GM19467 (cell line): ENCODE data around the gene FARS2.
"Not testable (repeated sequence)": the region's sequence is repeated elsewhere in the genome, so short reads cannot be mapped to it uniquely, and the experiment has no call there.

Experiments used
- ATAC-seq: cut with Tn5 transposase; IDR thresholded peaks from one replicate; pipeline ENCODE4 v1.9.1; 2021; ENCODE audit warnings: mild to moderate bottlenecking, moderate library complexity; ENCODE audit not compliant: unreplicated experiment

Gene FARS2

DNA sequence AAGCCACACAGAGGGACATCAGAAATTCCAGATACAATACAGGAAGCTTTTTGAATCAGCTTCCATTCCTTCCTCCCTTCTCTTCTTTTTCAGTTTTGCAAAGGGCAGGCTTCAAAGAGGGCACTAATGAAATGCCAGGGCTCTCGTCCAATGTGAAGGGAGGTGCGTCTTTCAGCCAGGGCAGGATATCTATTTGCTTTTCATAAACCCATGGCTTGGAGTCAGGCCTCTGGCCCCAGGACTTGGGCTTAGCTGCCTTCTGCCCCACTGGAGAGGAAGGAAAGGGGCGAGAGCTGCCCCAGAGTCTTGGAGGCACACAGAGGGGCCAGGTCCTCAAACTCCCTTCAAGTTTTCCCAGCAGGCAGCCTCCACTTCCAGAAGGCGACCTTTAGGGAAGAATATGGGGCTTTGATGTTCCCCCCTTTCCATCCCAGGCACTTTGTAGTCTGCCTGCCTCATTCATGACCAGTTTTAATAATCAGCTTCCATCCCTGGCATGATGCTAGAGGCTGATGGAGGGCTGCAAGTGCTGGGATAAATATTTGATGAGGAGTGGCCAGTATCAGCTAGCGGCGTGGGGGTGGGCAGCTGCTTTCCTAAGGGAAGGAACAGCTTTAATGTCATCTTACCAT lies 510.6 kb downstream of the FARS2 start:
- ATAC-seq: no peak

DNA sequence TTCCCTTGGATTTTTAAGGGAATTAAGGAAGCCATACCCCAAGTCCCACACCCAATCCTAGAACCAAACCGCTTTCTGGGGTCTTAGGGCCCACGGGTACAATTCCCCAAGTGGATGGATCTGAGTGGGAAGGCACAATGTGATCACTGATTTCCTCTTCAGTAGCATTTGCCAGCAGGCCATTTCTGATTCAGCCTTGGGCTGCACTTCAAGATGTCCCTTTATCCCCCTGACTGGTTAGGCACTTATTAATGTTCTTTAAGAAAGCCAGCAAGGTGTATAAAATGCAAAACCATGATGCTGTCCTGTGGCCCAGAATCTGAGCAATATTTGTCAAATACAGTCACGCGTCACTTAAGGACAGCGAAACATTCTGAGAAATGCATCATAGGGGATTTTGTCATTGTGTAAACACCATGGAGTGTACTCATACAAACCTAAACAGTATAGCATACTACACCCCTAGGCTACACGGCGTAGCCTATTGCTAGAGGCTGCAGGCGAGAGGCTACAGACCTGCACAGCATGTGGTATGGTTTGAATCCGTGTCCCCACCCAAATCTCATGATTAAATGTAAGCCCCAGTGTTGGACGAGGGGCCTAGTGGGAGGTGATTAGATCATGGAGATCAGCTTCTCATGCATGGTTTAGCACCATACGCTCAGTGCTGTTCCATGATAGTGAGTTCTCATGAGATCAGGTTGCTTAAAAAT lies 511.3 kb downstream of the FARS2 start:
- ATAC-seq: no peak

DNA sequence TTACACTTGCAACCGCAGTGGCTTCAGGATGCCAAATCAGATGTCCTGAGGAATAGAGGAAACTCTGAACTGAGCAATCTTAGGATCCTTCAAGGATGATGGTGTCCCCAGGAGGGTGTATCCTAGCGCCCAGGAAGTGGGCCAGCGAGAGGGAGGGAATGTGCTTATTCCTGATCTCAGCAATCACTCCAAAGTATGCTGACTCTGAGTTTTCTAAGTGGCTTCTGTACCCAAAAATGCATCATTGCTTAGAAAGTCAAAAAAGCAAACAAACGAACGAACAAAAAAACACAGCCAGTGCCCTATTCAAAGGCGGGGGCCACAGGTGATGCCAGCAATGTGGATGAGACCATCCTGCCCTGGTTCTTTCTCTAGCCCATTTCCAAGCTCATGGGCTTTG lies 514.8 kb downstream of the FARS2 start:
- no peak for ATAC-seq

DNA sequence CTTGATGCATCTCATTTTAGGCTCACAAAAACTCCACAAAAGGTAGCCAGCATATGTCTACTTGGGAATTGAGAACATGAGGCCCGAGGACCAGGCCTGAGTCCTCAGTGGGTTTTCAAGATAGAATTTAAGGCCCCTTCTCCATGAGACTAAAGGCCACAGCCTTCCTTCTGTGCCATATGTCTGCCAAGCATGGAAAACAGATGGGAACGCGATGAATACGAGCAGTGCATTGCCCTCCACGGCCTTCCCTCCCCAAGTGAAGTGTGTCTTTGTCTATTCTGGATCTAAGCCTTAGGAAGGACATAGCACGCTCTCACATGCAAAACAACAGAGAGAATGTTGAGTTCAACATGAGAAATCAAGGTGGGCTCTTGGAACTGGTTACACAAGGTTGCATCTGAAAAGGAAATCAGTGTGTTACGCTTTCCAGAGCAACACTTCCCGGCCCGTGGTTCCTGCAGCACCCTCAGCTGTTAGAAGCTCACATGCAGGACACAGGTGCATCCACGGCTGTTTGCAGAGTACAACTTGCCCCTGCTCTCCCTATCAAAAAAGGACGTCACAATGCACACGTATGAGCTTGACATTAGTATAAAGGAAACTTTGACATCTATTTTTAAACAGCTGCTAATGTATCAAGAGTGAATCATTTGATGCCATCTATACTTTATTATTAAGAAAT lies 515.5 kb downstream of the FARS2 start:
- ATAC-seq: no peak

DNA sequence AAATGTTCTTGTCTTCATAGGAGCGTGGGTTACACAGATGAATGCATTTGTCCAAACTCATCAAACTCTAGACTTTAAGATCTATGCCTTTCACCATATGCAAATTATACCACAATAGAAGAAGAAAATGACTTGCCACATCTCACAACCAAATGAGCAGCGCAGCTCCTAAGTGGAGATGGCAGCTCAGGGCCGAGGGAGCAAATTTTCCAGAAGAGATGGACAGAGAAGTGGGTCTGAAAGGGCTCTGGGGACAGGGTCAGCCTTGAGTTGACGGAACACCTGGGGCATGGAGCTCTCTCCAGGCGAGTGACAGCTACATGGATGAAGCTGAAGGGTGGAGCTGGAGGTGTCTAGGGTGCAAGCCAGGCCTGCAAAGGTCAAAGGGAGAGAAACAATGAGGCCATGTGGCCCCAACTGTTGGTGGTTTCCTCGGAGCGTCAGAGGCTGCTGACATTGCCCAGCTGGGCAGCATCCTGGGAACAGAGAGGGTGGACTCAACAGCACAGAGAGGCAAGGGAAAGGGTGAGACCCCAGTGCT lies 517.1 kb downstream of the FARS2 start:
- ATAC-seq: no peak

DNA sequence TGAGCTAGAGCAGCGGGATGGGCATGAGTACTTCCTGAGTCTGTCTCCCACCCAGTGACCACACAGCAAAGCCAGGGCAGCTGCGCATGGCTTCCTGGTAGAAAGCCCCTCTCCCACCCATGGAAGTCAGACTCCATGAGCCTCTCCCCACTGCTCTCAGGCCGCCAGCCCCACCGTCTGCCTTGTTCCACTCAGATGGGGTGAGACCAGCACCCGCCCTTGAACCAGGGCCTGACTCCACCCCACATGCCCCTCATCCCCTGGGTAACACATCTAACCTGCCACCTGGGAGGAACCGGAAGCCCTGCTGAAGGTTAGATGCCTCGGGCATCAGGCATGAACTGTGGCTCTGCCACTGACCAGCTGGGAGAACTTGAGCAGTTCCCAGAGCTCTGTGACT lies 517.6 kb downstream of the FARS2 start:
- no peak for ATAC-seq

DNA sequence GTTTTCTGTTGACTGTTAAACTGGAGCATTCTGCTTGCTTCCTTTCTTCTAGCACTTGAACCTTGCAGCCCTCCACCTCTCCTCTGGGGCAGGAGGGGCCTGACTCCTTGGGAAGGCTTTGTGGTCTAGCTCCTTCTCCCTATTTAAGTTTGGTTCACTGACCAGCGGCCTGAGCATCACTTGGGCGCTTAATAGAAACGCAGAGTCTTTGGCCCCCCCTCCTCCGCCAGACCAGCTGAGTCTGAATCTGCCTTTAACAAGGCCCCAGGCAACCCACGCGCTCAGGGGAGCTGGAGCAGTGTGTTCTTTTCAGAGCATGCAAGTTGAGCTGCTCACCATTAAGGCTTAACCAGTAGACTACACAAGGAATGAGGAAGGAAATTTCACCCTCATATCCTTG lies 519.7 kb downstream of the FARS2 start:
- ATAC-seq: no peak

DNA sequence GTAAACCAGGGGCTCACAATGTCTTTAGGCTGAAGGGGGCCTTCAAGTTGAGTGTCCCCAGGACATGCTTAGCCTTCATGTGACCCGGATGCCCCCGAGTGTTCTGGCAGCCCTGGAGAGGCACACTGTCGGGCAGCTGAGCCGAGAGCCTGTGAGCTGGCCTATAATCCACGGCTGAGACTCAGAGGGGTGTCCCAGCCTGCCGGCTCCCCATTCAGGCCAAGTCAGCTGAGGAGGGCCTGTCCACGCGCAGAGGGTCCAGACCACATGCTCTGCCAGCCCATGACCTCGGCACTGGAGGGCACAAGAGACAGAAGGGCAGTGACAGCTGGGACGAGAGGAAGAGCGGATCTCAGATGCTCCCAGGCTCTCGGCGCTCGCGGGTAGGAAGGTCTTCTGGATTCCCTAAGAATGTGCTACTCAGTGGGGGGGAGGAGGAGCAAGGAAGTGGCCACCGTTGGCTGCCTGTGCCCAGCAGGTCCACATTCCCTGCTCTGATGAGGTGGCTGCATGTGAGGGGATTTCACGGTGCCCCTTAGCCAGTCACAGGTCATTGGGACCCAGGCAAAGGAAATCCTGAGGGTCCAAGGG lies 520.7 kb downstream of the FARS2 start:
- no peak for ATAC-seq

DNA sequence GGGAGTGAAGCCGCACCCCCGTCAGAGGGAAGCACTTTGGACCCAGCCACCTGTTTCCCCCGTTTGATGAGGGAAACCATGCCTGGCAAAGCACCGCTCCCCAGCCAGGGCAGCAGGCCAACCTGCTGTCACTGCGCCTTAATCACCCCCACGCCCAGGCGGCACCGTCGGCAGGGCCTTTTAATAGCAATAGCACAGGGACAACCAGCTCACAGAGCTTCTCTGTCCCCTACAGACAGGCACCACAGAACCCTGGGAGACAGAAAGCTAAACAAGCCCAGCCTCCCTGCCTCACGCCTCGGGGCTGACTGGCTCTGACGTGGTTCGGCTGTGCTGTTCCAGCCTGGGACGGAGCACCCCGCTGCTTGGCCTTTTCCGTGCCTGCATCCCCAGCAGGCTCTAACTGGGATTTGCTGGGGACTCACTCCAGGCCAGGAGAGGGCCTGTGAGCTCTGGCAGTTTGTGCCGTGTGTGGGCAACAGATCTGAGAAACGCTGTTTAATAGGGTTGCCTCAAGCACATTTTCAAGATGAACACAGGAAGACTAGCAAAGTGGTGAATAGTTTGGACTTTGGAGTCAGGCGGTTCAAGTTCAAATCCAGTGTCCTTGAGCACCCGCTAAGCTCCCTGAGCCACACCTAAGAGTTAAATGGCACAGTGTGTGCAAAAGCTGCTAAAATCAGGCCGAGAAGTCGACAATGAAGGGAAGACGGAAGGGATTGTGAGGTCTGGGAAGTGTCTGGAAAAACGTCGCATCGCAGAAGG lies 521.7 kb downstream of the FARS2 start:
- ATAC-seq: no peak

DNA sequence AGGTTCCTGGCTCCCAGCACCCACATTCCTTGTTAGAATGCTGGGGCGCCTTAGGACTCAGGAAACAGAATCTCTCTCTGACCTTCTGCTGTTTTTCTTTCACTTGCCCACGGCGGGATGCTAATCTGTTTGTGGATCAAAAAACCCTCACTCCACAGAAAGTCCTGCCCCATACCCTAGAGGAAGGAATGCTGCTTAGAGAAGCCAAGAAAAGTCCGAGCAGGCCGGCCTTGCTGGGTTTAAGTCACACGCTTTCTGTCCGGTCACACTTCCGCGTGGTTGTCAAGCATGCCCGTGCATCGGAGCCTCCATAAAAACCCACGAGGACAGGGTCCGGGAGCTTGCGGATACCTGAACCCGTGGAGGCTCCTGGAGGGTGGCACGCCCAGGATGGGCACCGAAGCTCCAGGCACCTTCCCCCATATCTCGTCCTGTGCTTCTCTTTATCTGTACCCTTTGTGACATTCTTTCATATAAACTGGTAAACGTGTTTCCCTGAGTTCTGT lies 522.3 kb downstream of the FARS2 start:
- no peak for ATAC-seq

DNA sequence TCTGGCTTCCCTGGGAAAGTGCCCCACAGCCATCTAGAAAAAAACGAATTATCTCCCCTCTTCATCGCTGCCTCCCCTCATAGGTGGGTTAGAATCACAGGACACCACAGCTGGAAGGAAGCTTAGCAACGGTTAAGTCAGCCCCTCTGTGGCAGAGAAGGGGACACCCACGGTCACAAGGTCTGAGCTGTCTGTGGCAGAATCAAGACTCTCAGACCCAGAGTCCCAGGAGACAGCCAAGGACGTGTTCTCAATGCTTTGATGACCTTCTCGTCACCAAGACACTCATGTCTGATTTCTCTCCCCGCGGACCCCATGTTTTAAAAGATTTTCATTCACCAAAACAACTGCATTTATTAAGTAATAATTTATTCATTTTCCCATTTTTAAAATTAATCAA lies 523.9 kb downstream of the FARS2 start:
- no peak for ATAC-seq

DNA sequence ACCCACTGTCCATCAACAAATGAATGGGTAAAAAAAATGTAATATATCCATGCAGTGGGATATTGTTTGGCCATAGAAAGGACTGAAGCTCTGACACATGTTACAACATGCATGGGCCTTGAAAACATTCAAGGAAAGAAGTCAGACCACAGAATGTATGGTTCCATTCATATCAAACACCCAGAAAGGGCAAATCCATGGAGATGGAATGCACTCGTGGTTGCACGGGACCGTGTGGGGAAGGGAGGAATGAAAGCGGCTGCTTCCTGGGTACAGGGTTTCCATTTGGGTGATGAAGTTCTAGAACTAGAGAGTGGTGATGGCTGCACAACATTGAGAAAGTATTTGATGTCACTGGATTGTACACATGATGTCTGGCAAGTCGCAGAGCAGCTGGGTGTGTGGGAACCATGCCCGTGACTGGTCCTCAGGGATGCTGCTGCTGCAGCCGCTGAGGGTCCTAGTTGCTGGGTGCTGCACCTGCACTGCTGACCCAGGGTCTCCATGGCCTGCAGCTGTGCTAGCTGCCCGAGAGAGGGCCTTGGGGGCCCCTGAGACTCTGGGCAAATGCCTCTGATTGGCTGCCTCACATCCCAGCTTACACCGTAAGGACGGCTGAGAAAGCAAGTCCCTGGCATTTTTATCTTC lies 525.1 kb downstream of the FARS2 start:
- no peak for ATAC-seq

DNA sequence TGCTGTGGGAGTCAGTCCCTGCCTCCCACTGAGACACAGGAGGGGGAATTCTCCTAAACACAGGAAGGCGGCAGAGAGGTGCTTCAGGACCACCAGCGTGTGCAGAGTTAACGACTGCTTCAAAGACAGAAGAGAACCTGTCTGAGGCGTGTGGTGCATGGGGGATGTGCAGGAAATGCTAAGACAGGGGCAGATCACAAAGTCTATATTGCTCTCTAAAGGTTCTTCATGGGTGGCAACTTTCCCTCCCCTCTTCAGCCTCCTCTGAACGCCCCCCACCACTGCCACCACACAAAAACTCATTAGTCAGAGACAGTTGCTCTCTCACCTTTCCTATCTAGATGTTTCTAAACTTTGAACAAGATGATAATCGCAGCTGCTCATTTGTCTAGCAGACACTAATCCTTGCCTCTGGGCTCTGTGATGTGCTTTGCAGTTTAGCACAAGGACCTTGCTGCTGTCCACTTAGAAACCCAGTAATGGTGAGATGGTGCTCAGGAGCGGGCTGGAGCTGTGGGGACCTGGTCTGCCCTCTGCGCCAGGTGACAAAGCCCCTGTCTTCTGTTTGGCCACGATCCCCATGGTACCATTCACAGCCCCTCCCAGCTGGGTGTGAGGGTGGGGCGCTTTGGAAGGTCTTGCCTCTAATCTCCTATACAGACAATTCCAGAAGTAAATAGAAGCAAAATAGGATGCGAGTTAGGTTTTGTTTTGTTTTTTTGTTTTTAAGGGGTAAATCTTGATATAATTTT lies 525.8 kb downstream of the FARS2 start:
- no peak for ATAC-seq

DNA sequence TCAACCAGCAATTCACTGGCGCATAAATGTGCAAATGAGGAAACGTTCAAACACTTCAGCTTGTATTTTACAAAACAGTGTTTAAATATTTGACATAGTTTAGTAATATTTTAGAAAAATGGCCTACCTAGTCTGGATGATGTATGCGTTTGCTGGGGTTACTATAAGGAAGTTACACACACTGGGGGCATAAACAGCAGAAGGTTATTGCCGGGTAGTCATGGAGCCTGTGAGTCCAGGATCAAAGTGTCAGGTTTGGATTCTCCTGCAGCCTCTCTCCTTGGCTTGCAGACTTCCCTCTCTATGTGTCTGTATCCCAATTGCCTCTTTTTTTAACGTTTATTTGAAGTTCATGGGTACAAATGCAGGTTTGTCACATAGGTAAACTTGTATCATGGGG lies 528.1 kb downstream of the FARS2 start:
- ATAC-seq: not testable (repeated sequence)

DNA sequence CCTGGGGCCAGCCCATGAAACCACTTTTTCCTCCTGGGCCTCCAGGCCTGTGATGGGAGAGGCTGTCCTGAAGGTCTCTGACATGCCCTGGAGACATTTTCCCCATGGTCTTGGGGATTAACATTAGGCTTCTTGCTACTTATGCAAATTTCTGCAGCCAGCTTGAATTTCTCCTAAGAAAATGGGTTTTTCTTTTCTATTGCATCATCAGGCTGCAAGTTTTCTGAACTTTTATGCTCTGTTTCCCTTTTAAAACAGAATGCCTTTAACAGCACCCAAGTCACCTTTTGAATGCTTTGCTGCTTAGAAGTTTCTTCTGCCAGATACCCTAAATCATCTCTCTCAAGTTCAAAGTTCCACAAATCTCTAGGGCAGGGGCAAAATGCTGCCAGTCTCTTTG lies 535.2 kb downstream of the FARS2 start:
- ATAC-seq: not testable (repeated sequence)

DNA sequence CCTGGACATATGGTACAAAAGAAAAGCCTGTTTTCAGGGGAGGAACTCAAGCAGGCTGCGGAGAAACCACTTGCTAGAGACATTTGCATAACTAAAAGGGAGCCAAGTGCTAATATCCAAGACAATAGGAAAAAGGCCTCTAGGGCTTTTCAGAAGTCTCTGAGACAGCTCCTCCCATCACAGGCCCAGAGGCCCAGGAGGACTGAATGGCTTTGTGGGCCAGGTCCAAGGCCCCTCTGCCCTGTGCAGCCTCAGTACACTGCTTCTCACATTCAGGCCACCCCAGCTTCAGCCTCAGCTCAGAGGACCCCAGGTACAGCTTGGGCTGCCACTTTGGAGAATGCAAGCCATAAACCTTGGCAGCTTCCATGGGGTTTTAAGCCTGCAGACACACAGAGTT lies 545.1 kb downstream of the FARS2 start:
- not testable (repeated sequence) for ATAC-seq

DNA sequence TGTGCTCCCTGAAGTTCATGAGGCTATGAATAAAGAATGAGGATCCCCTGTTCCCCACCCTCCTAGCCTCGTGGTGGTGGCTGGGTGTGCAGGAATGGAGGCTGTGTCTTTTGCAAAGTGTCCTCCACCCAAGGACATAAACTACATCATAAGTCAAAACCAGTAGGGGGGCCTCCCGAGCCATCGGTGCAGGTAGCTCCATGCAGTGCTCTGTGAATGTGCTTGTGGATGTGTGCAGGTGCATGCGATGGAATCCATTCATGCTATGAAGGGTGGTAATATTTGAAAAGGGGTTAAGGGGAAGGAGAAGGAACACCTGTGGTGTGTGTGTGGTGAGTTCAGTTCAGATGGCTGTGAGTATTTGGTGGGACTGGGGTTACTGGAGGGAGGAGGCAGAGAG lies 548.1 kb downstream of the FARS2 start:
- ATAC-seq: no peak

DNA sequence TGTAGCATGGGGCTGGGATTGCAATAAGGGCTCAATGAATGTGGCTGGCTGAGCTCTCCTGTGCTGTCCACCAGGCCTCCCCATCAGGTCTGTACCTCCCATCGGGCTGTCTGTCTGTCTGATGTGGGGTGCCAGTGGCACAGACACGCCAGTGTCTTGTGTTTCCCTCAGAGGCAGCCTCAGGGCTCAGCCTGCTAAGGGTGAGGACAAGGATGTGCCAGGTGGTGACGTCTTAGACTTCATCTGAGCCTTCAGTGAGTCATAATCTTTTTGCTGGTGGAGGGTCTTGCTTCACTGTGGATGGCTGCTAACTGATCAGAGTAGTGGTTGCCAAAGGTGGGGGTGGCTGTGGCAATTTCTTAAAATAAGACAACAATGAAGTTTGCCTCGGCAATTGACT lies 550.7 kb downstream of the FARS2 start:
- ATAC-seq: no peak

DNA sequence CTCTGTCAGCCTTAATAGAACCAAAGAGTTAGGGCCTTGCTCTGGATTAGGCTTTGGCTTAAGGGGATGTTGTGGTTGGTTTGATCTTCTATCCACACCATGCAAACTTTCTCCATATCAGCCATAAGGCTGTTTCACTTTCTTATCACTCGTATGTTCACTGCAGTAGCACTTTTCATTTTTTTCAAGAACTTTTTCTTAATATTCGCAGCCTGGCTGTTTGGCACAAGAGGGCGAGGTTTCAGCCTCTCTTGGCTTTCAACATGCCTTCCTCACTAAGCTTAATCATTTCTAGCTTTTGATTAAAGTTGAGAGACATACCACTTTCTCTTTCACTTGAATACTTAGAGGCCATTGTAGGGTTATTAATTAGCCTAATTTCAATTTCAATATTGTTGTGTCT lies 552.3 kb downstream of the FARS2 start:
- ATAC-seq: peak; percentile 74
